GM06990 (cell line): ENCODE data around the gene PITRM1.
"Not testable (repeated sequence)": the region's sequence is repeated elsewhere in the genome, so short reads cannot be mapped to it uniquely, and the experiment has no call there.

ENCODE experiments used
- DNase-seq: peaks from one replicate; pipeline ENCODE4 v3.0.0-alpha.2; 2011; ENCODE audit not compliant: insufficient read length; ENCODE audit errors: extremely low read depth
- H3K27me3 ChIP-seq: replicated peaks from 2 replicates; pipeline ENCODE4 v1.6.0; 2011; ENCODE audit warnings: low read length; ENCODE audit not compliant: control insufficient read depth, insufficient read depth
- H3K36me3 ChIP-seq: 2 replicates; pipeline ENCODE4 v1.5.1; 2011; ENCODE audit warnings: low read length; ENCODE audit not compliant: control insufficient read depth, insufficient read depth
- H3K4me3 ChIP-seq: replicated peaks from 2 replicates; pipeline ENCODE4 v1.5.1; 2011; ENCODE audit warnings: low read depth, mild to moderate bottlenecking, control low read depth, low read length
- CTCF ChIP-seq: IDR thresholded peaks from 2 replicates; pipeline ENCODE4 v1.5.1; 2011; ENCODE audit warnings: low read length, control low read depth, mild to moderate bottlenecking, inconsistent platforms; ENCODE audit not compliant: insufficient read depth, poor library complexity, severe bottlenecking

Gene PITRM1

GRCh38 chr10:3190817-3191216 lies 18.2 kb upstream of the PITRM1 start:
- peaks cover 1% of the 10 kb centered on the region; the same call in 1 of the 2 replicates for H3K27me3 ChIP-seq
- no peaks in the 10 kb centered on the region for H3K36me3 ChIP-seq
- TF ChIP-seq CTCF, result no peak
- no peak for DNase-seq
- H3K4me3 ChIP-seq, result no peak overlapping the region

- H3K27me3 ChIP-seq, H3K36me3 ChIP-seq, DNase-seq, H3K4me3 ChIP-seq: not testable (repeated sequence)
Measured at GRCh38 chr10:3187229-3187628, 14.6 kb upstream of the PITRM1 start.

- DNase-seq, result no peak
- Histone ChIP-seq H3K27me3 (no peaks in the 10 kb centered on the region; the same call in 1 of the 2 replicates), H3K36me3 (no peaks in the 10 kb centered on the region), H3K4me3 (no peak overlapping the region)
- TF ChIP-seq CTCF, result no peak
Measured at GRCh38 chr10:3186368-3186767, 13.8 kb upstream of the PITRM1 start.

DNA sequence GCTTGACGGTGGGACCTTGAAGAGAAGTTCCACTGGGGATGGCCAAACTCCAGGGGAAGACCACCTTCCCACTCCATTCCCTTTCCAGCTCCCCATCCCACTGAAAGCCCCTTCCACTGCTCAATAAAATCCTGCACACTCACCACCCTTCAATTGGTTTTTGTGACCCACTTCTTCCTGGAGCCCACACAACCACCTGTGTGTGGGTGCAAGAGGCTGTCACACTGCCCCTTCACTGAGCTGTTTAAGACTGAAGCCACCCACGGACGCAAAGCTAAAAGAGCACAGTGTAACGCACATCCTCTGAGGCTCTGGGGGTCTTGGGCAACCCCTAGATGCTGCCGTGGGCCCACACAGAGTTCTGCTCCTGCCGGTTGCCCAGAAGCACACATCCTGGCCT lies 12.8 kb upstream of the PITRM1 start:
- Histone ChIP-seq H3K36me3 (no peaks in the 10 kb centered on the region), H3K27me3 (no peaks in the 10 kb centered on the region; the same call in 1 of the 2 replicates), H3K4me3 (no peak overlapping the region)
- no peak for TF ChIP-seq CTCF
- DNase-seq, result no peak

GRCh38 chr10:3180355-3181025 lies 7.9 kb upstream of the PITRM1 start:
- Histone ChIP-seq H3K27me3 (no peaks in the 10 kb centered on the region; the same call in 1 of the 2 replicates), H3K36me3 (no peaks in the 10 kb centered on the region), H3K4me3 (no peak overlapping the region)
- no peak for TF ChIP-seq CTCF
- DNase-seq, result no peak

GRCh38 chr10:3179174-3179573 lies 6.6 kb upstream of the PITRM1 start:
- TF ChIP-seq CTCF, result no peak
- no peak for DNase-seq
- Histone ChIP-seq H3K4me3 (no peak overlapping the region), H3K27me3 (no peaks in the 10 kb centered on the region; the same call in 1 of the 2 replicates), H3K36me3 (no peaks in the 10 kb centered on the region)
